ENCODE results near the gene GTPBP2.
A peak's percentile ranks its signal among the peaks of the same experiment; 100 is the strongest.

Gene GTPBP2

DNA sequence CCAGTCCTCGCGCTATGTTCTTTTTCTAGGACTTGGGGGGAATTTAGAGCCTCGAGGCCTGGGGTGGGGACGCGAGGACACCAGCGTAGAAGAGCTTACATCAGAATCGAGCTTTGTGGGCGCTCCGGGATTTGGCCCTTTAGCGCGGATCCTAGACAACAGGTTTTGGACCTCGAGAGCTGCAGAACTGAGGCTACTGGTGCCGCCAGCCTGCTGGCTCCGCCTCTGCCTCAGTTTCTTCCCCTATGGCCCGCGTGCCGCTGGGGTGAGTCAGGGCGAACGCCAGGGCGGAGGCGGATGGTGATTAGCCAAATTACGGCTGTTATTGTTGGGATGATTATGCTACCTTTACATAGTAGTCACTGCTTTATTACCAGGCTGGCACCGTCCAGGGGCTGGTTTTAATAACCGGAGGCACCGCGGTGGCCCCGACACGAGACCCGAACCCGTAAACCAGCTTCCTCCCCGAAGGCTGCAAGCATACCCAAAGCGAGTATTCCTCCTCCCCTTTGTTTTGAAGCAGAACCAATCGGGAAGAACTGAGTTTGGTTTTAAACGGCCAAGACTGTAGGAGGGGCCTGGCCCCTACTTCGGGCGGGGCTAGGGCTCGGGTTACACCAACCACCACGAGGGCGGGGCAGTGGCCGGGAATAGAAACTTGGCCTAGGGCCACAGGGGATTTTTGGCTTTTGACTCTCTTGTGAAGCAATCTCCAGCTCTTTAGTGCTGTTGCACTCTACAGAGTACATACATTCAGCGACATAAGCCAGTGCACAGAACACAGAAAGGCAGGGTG, 639 bp upstream of the GTPBP2 start:
- no peaks in the 10 kb centered on the region for H3K27me3 ChIP-seq (replicated peaks; ENCODE audit: control insufficient read depth, insufficient read depth, low read length)
- TF ChIP-seq, protein P1, sequence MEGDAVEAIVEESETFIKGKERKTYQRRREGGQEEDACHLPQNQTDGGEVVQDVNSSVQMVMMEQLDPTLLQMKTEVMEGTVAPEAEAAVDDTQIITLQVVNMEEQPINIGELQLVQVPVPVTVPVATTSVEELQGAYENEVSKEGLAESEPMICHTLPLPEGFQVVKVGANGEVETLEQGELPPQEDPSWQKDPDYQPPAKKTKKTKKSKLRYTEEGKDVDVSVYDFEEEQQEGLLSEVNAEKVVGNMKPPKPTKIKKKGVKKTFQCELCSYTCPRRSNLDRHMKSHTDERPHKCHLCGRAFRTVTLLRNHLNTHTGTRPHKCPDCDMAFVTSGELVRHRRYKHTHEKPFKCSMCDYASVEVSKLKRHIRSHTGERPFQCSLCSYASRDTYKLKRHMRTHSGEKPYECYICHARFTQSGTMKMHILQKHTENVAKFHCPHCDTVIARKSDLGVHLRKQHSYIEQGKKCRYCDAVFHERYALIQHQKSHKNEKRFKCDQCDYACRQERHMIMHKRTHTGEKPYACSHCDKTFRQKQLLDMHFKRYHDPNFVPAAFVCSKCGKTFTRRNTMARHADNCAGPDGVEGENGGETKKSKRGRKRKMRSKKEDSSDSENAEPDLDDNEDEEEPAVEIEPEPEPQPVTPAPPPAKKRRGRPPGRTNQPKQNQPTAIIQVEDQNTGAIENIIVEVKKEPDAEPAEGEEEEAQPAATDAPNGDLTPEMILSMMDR (IDR thresholded peaks at IDR 0.05; ENCODE audit: insufficient read depth, low read length, poor library complexity, severe bottlenecking) = no peak
- DNase-seq (ENCODE audit: extremely low read depth, insufficient read length) = peak; percentile 91
- peak overlapping the region; percentile 88 for H3K4me3 ChIP-seq (replicated peaks; ENCODE audit: low read depth, low read length)
- peaks cover 13% of the 10 kb centered on the region for H3K36me3 ChIP-seq (ENCODE audit: control insufficient read depth, insufficient read depth, low read length)

DNA sequence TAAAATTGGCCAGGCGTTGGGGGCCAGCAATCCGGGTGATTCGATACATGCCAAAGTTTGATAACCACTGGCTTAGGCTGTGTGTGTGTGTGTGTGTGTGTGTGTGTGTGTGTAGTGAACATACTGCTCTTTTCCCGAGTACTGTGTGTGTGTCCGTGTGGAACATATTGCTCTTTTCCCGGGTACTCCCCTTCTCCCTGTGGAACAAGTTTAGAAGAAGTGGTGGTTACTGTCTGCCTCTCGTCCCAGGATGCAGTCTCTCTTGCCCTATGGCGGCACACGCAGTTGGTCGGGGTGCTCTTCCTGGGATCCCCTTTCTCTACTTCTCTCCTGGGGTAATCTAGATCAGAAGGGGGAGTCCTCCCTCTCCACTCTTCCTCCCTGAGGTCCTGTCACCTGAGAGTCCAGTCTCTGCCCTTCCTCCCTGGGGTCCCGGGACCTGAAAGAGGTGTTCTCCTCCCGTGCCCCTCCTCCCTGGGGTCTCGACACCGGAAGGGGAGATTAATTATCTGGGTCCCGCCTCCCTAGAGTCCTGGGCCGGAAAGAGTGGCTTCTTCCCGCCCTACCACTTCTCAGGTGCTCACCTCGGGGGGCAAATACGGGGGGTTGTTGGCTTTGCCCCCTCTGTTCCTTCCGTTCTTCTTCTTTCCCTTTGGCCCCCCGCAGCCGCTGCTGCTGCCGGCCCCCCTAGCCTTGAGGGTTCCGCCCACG, 516 bp downstream of the GTPBP2 start:
- Histone ChIP-seq H3K27me3 (replicated peaks; ENCODE audit: control insufficient read depth, insufficient read depth, low read length) (no peaks in the 10 kb centered on the region), H3K36me3 (ENCODE audit: control insufficient read depth, insufficient read depth, low read length) (peaks cover 22% of the 10 kb centered on the region), H3K4me3 (replicated peaks; ENCODE audit: low read depth, low read length) (peak overlapping the region; percentile 89)
- DNase-seq (ENCODE audit: extremely low read depth, insufficient read length) = peak; percentile 62
- TF ChIP-seq, protein P1 (IDR thresholded peaks at IDR 0.05; ENCODE audit: insufficient read depth, low read length, poor library complexity, severe bottlenecking) = no peak

- H3K36me3 ChIP-seq (ENCODE audit: control insufficient read depth, insufficient read depth, low read length) = peaks cover 28% of the 10 kb centered on the region
- no peak for DNase-seq (ENCODE audit: extremely low read depth, insufficient read length)
- no peaks in the 10 kb centered on the region for H3K27me3 ChIP-seq (replicated peaks; ENCODE audit: control insufficient read depth, insufficient read depth, low read length)
- TF ChIP-seq, protein P1 (IDR thresholded peaks at IDR 0.05; ENCODE audit: insufficient read depth, low read length, poor library complexity, severe bottlenecking) = no peak
- H3K4me3 ChIP-seq (replicated peaks; ENCODE audit: low read depth, low read length) = no peak overlapping the region
These were observed 1.8 kb downstream of the GTPBP2 start for GRCh38 chr6:43627008-43627825.

DNA sequence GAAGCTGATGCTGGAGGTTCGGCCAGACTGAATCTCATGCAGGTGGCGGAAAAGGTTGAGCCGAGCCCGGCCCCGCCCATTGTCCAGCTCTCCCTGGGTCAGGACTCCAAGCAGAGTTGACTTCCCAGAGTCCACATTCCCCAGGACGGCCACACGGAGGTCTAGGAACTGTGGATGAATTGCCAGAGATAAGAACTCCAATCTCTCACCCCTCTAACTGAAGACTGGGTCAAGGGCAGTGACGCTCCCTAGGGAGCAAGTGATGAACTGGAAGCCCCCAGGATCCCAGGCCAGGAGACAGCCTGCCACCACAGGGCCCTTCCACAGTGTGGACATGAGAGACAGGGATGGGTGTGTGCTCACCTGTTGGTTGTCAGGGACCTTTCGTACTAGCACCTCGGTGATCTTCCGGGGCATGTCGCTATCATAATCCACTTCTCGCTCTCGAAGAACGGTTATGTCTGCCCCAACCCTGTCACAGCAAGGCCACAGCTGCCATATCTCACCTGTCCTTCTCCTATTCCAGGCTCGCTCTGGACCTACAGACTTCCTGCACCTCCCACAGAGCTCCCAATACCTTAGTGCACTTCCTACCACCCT, 3.6 kb downstream of the GTPBP2 start:
- H3K27me3 ChIP-seq (replicated peaks; ENCODE audit: control insufficient read depth, insufficient read depth, low read length) = no peaks in the 10 kb centered on the region
- H3K36me3 ChIP-seq (ENCODE audit: control insufficient read depth, insufficient read depth, low read length) = peaks cover 42% of the 10 kb centered on the region
- no peak overlapping the region for H3K4me3 ChIP-seq (replicated peaks; ENCODE audit: low read depth, low read length)
- DNase-seq (ENCODE audit: extremely low read depth, insufficient read length) = no peak
- TF ChIP-seq, protein P1 (IDR thresholded peaks at IDR 0.05; ENCODE audit: insufficient read depth, low read length, poor library complexity, severe bottlenecking) = no peak

GRCh38 chr6:43624786-43625288, 4.2 kb downstream of the GTPBP2 start:
- Histone ChIP-seq H3K27me3 (replicated peaks; ENCODE audit: control insufficient read depth, insufficient read depth, low read length) (no peaks in the 10 kb centered on the region), H3K36me3 (ENCODE audit: control insufficient read depth, insufficient read depth, low read length) (peaks cover 42% of the 10 kb centered on the region), H3K4me3 (replicated peaks; ENCODE audit: low read depth, low read length) (no peak overlapping the region)
- no peak for DNase-seq (ENCODE audit: extremely low read depth, insufficient read length)
- TF ChIP-seq, protein P1 (IDR thresholded peaks at IDR 0.05; ENCODE audit: insufficient read depth, low read length, poor library complexity, severe bottlenecking) = no peak
